SK-N-SH treated with all-trans-retinoic acid at 6 μM for 48 hours (cell line): ENCODE measurements around the gene ZNF764.

ENCODE experiments used
- ATAC-seq: fragments of 200-7000 bp; cut with Tn5 transposase; 3 replicates; pipeline ENCODE4 v1.9.1; 2020; ENCODE audit warnings: mild to moderate bottlenecking, moderate library complexity
- CSDC2 ChIP-seq: fragments of 250-450 bp; sonication (Bioruptor Pico); IDR thresholded peaks from 2 replicates; pipeline ENCODE4 v1.5.0; 2020; ENCODE audit warnings: mild to moderate bottlenecking, moderate library complexity
- ESRRG ChIP-seq: fragments of 250-450 bp; sonication (Bioruptor Pico); IDR thresholded peaks from 2 replicates; pipeline ENCODE4 v1.6.1; 2021; ENCODE audit warnings: mild to moderate bottlenecking
- GLIS3 ChIP-seq: fragments of 250-450 bp; sonication (Bioruptor Pico); IDR thresholded peaks from 2 replicates; pipeline ENCODE4 v1.5.0; 2020; ENCODE audit warnings: mild to moderate bottlenecking, moderate library complexity
- ISL1 ChIP-seq: fragments of 250-450 bp; sonication (Bioruptor Pico); IDR thresholded peaks from 2 replicates; pipeline ENCODE4 v2.1.2; 2022; ENCODE audit warnings: mild to moderate bottlenecking, moderate library complexity
- OSR1 ChIP-seq: fragments of 250-450 bp; sonication (Bioruptor Pico); IDR thresholded peaks from 2 replicates; pipeline ENCODE4 v1.8.0; 2022; ENCODE audit warnings: moderate library complexity, mild to moderate bottlenecking, inconsistent platforms
- PPARA ChIP-seq: fragments of 250-450 bp; sonication (Bioruptor Pico); IDR thresholded peaks from 2 replicates; pipeline ENCODE4 v1.5.0; 2020; ENCODE audit warnings: mild to moderate bottlenecking, borderline replicate concordance
- RARB ChIP-seq: fragments of 250-450 bp; sonication (Bioruptor Pico); IDR thresholded peaks from 2 replicates; pipeline ENCODE4 v1.8.0; 2021; ENCODE audit warnings: mild to moderate bottlenecking, moderate library complexity
- TCF4 ChIP-seq: fragments of 250-450 bp; sonication (Bioruptor Pico); IDR thresholded peaks from 2 replicates; pipeline ENCODE4 v1.8.0; 2021; ENCODE audit warnings: mild to moderate bottlenecking, moderate library complexity, borderline replicate concordance
- TOX ChIP-seq: fragments of 250-450 bp; sonication (Bioruptor Pico); IDR thresholded peaks from 2 replicates; pipeline ENCODE4 v1.8.0; 2021; ENCODE audit warnings: mild to moderate bottlenecking, moderate library complexity, borderline replicate concordance
- TSHZ2 ChIP-seq: fragments of 250-450 bp; sonication (Bioruptor Pico); IDR thresholded peaks from 2 replicates; pipeline ENCODE4 v1.5.0; 2020; ENCODE audit warnings: mild to moderate bottlenecking, moderate library complexity
- ZFP3 ChIP-seq: fragments of 250-450 bp; sonication (Bioruptor Pico); IDR thresholded peaks from 2 replicates; pipeline ENCODE4 v1.5.0; 2020; ENCODE audit warnings: mild to moderate bottlenecking, moderate library complexity
- ZFP30 ChIP-seq: fragments of 450-650 bp; formaldehyde crosslinking; IDR thresholded peaks from 2 replicates; pipeline ENCODE4 v1.5.0; 2022; ENCODE audit warnings: mild to moderate bottlenecking, moderate library complexity
- ZNF70 ChIP-seq: fragments of 450-650 bp; formaldehyde crosslinking; IDR thresholded peaks from 2 replicates; pipeline ENCODE4 v1.5.0; 2020; ENCODE audit warnings: mild to moderate bottlenecking, moderate library complexity
- ZNF8 ChIP-seq: fragments of 450-650 bp; formaldehyde crosslinking; IDR thresholded peaks from 2 replicates; pipeline ENCODE4 v1.5.0; 2020; ENCODE audit warnings: mild to moderate bottlenecking, moderate library complexity
- TF ChIP-seq, protein P1 (sequence below): fragments of 250-450 bp; sonication (Bioruptor Pico); IDR thresholded peaks from 2 replicates; pipeline ENCODE4 v1.5.1; 2021; ENCODE audit warnings: mild to moderate bottlenecking, moderate library complexity
- TF ChIP-seq, protein P2 (sequence below): fragments of 250-450 bp; sonication (Bioruptor Pico); IDR thresholded peaks from 2 replicates; pipeline ENCODE4 v1.5.1; 2020; ENCODE audit warnings: low read depth, mild to moderate bottlenecking, moderate library complexity
- TF ChIP-seq, protein P3 (sequence below): fragments of 250-450 bp; sonication (Bioruptor Pico); IDR thresholded peaks from 2 replicates; pipeline ENCODE4 v1.8.0; 2021; ENCODE audit warnings: low read depth, mild to moderate bottlenecking, moderate library complexity, borderline replicate concordance

Gene ZNF764

GRCh38 chr16:30574678-30575077 lies 16.5 kb upstream of the ZNF764 start:
- ATAC-seq, result no peak
- TF ChIP-seq RARB (CRISPR knock-in tag) (no peak), ZNF8 (CRISPR knock-in tag) (no peak), ESRRG (CRISPR knock-in tag) (no peak), TOX (CRISPR knock-in tag) (no peak), GLIS3 (CRISPR knock-in tag) (no peak), ZFP3 (CRISPR knock-in tag) (no peak), CSDC2 (CRISPR knock-in tag) (no peak), PPARA (CRISPR knock-in tag) (no peak), ZNF70 (no peak), OSR1 (CRISPR knock-in tag) (no peak), ISL1 (CRISPR knock-in tag) (no peak), TSHZ2 (CRISPR knock-in tag) (no peak), ZFP30 (CRISPR knock-in tag) (no peak), TCF4 (CRISPR knock-in tag) (no peak)
- TF ChIP-seq, protein P1, sequence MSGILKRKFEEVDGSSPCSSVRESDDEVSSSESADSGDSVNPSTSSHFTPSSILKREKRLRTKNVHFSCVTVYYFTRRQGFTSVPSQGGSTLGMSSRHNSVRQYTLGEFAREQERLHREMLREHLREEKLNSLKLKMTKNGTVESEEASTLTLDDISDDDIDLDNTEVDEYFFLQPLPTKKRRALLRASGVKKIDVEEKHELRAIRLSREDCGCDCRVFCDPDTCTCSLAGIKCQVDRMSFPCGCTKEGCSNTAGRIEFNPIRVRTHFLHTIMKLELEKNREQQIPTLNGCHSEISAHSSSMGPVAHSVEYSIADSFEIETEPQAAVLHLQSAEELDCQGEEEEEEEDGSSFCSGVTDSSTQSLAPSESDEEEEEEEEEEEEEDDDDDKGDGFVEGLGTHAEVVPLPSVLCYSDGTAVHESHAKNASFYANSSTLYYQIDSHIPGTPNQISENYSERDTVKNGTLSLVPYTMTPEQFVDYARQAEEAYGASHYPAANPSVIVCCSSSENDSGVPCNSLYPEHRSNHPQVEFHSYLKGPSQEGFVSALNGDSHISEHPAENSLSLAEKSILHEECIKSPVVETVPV, result no peak
- TF ChIP-seq, protein P2, sequence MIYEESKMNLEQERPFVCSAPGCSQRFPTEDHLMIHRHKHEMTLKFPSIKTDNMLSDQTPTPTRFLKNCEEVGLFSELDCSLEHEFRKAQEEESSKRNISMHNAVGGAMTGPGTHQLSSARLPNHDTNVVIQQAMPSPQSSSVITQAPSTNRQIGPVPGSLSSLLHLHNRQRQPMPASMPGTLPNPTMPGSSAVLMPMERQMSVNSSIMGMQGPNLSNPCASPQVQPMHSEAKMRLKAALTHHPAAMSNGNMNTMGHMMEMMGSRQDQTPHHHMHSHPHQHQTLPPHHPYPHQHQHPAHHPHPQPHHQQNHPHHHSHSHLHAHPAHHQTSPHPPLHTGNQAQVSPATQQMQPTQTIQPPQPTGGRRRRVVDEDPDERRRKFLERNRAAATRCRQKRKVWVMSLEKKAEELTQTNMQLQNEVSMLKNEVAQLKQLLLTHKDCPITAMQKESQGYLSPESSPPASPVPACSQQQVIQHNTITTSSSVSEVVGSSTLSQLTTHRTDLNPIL (CRISPR knock-in tag), result no peak
- TF ChIP-seq, protein P3, sequence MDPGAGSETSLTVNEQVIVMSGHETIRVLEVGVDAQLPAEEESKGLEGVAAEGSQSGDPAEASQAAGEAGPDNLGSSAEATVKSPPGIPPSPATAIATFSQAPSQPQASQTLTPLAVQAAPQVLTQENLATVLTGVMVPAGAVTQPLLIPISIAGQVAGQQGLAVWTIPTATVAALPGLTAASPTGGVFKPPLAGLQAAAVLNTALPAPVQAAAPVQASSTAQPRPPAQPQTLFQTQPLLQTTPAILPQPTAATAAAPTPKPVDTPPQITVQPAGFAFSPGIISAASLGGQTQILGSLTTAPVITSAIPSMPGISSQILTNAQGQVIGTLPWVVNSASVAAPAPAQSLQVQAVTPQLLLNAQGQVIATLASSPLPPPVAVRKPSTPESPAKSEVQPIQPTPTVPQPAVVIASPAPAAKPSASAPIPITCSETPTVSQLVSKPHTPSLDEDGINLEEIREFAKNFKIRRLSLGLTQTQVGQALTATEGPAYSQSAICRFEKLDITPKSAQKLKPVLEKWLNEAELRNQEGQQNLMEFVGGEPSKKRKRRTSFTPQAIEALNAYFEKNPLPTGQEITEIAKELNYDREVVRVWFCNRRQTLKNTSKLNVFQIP, result no peak

DNA sequence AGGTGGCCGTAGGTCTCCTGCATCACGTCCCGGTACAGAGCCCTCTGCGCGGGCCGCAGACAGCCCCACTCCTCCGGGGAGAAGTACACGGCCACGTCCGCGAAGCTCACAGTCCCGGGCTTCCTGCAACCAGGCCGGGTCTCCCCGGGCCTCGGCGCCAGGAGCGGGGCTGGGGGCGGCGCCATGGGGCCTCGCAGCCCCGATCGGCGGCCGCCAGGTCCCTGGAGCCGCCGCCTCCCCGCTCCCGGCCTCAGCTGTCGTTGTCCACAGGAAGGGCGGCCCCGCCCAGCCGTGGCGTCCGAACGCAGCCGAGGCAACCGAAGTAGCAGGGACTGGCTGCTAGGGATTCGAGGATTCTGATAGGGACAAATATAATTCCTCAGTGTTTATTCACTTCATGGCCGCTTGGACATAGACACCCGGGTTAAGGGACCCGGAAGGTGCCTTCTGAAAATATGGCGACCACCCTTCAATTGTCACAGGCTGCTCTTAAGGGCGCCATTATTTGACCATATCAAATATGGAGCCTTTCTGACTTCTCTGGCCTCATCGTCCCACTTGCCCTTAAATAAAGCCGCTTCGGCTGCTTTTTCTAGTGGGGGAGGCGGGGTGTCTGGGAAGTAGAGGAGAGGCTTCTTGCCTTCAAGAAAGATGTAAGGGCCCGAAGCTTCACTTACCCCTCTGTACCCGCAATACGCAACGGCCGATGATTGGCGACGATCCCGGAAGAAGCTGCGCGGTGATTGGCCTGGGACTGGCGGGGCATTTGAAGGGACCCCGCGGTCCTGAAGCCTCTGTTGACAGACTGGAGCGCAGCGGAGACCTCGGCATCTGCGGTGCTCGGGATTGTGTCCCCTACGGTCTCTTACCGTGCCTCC lies 13.5 kb upstream of the ZNF764 start, which contains the start of gene ZNF688:
TSS of gene ZNF688 (minus strand) at position 270 of the 878 bp plus-strand sequence. CDS start at position 185, 85 bp downstream.
- TF ChIP-seq OSR1 (CRISPR knock-in tag) (no peak), GLIS3 (CRISPR knock-in tag) (no peak), ISL1 (CRISPR knock-in tag) (no peak), ESRRG (CRISPR knock-in tag) (no peak), ZNF8 (CRISPR knock-in tag) (peak; percentile 28; the same call in 1 of the 2 replicates), RARB (CRISPR knock-in tag) (no peak), TSHZ2 (CRISPR knock-in tag) (0 out of 2 replicates have a peak, but pooled peaks have one; percentile 31), CSDC2 (CRISPR knock-in tag) (0 out of 2 replicates have a peak, but pooled peaks have one; percentile 14), ZNF70 (0 out of 2 replicates have a peak, but pooled peaks have one; percentile 4)

More for the DNA sequence above, 13.5 kb upstream of the ZNF764 start, which contains the start of gene ZNF688:
- ATAC-seq, result peak; percentile 92
